Pancreas (tissue), 10 donors: ENCODE data around the gene PLCG1. TPM values are rescaled to one million over a fixed set of nuclear protein-coding genes. Genes with fewer than 3 reads are reported as not detected.
A peak's percentile ranks its signal among the peaks of the same experiment; 100 is the strongest.

ENCODE experiments used
- ATAC-seq, 4 donors: fragments of 200-7000 bp; cut with Tn5 transposase; one replicate each; pipeline versions ENCODE4 v1.8.0 to v1.9.1; 2020; ENCODE audit warnings: mild to moderate bottlenecking in 4 of 4, moderate library complexity in 4 of 4
- DNase-seq, 6 donors: peaks; one replicate each; pipeline ENCODE4 v3.0.0-alpha.2; 2020
- FAIRE-seq: peaks from 2 replicates; lab custom pipeline; 2012; peaks lifted over from hg19 to GRCh38; lab: Jason Lieb, UNC
- H3K27ac ChIP-seq, 4 donors: fragments of 200-600 bp; sonication (generic); 1 replicate in 3 of 4; 2 replicates in 1 of 4; pipeline versions ENCODE4 v1.5.0 to v1.8.0; 2020
- H3K27me3 ChIP-seq, 4 donors: fragments of 200-600 bp; one replicate each; pipeline ENCODE4 v1.8.0; 2021
- H3K36me3 ChIP-seq, 3 donors: fragments of 200-600 bp; sonication (generic) in 1 of 3; one replicate each; pipeline versions ENCODE4 v1.5.0 to v1.8.0; 2020 to 2021
- H3K4me1 ChIP-seq, 3 donors: fragments of 200-600 bp; one replicate each; pipeline ENCODE4 v1.8.0; 2021
- H3K4me3 ChIP-seq, 4 donors: fragments of 200-600 bp; sonication (generic) in 2 of 4; one replicate each; pipeline versions ENCODE4 v1.5.0 to v1.8.0; 2020 to 2021
- H3K9me3 ChIP-seq, 4 donors: fragments of 200-600 bp; one replicate each; pipeline ENCODE4 v1.8.0; 2021
- CTCF ChIP-seq, 4 donors: fragments of 200-600 bp; sonication (generic) in 3 of 4; IDR thresholded peaks; one replicate each; pipeline versions ENCODE4 v1.5.0 to v1.8.0; 2021; ENCODE audit warnings: antibody characterized with exemption in 4 of 4
- WGBS, 2 donors: extraction: QIAGEN DNeasy Blood & Tissue Kit; methylation state at CpG; one replicate each; pipeline ENCODE4 v1.1.7; 2013; 5-methylcytosine and 5-hydroxymethylcytosine counted together
- intact Hi-C, 3 donors: fragments of 100-400 bp; cut with DNase I; formaldehyde crosslinking; loops; one replicate each; pipeline versions ENCODE4 v1.11.1 to v1.14.2; 2022
- polyA plus RNA-seq, 2 donors: library from polyadenylated mRNA; stranded (reverse); fragments of 200-250 nt; gene quantifications; one replicate each; pipeline ENCODE4 v1.2.3, GENCODE V29; 2013
- total RNA-seq, 6 donors: library from RNA; stranded (reverse); fragmentation: NEBNext Ultra II Directional in 4 of 6; extraction: Animal tissue kit (Norgen Biotek cat#: 25700) in 4 of 6; gene quantifications; one replicate each; pipeline versions ENCODE4 v1.2.1 to v1.2.4, GENCODE V29; 2021 to 2023
- donor health status: healthy with polysubstance abuse.
- donor health status: DM: no; HTN: no; CAD: no; lungs with moderate emphysema.
- donor health status: DM: no; HTN: no; CAD: no.
- donor health status: control.
- donor health status: control.
- donor health status: Bipolar disorder and iron deficiency.
- donor health status: DM: yes; HTN: yes; CAD: no.
- donor health status: DM: no; HTN: no; CAD: no.
- donor health status: DM: no; HTN: no; CAD: no.
- donor health status: DM: yes; HTN: yes; CAD: no.

Gene PLCG1
- total and polyA plus RNA-seq, 8 donors: 9.9 to 41.7 (median 20.1) TPM

GRCh38 chr20:41166201-41167117 lies 29.1 kb downstream of the PLCG1 start:
- DNase-seq (peak in 1 of 6 donors; percentile 35), FAIRE-seq (no peak)
- no peak for TF ChIP-seq CTCF (IDR thresholded peaks at IDR 0.05)

GRCh38 chr20:41167118-41167470 lies 29.8 kb downstream of the PLCG1 start:
- 92 to 100% methylated on average over 3 of the region's 3 CpGs for WGBS, 2 donors
- ATAC-seq: no peak
- no peak for FAIRE-seq
- H3K4me1 ChIP-seq: no peaks in the 10 kb centered on the region
- no peak for DNase-seq
- no peak overlapping the region for H3K4me3 ChIP-seq
- no peaks in the 10 kb centered on the region for H3K9me3 ChIP-seq
- H3K27ac ChIP-seq: no peak overlapping the region
- peaks cover 0 to 62% (median 12%) of the 10 kb centered on the region in 3 donors for H3K36me3 ChIP-seq
- no peak for TF ChIP-seq CTCF (IDR thresholded peaks at IDR 0.05)
- intact Hi-C loops: no loop called here
- H3K27me3 ChIP-seq: no peaks in the 10 kb centered on the region

More at GRCh38 chr20:41166201-41167117, 29.1 kb downstream of the PLCG1 start:
- Histone ChIP-seq H3K36me3 (peaks cover 0 to 62% (median 12%) of the 10 kb centered on the region in 3 donors), H3K4me1 (no peaks in the 10 kb centered on the region), H3K27me3 (no peaks in the 10 kb centered on the region), H3K27ac (no peak overlapping the region), H3K4me3 (no peak overlapping the region), H3K9me3 (no peaks in the 10 kb centered on the region)
- ATAC-seq: no peak
- WGBS, 2 donors: 91 to 94% methylated on average over 27 of the region's 27 CpGs
- intact Hi-C loops: no loop called here

- intact Hi-C loops: no loop called here
- Histone ChIP-seq H3K27ac (no peak overlapping the region), H3K4me1 (peaks cover 0 to 2% (median 1%) of the 10 kb centered on the region in 3 donors), H3K9me3 (no peaks in the 10 kb centered on the region), H3K27me3 (no peaks in the 10 kb centered on the region), H3K4me3 (no peak overlapping the region), H3K36me3 (peaks cover 0 to 62% (median 12%) of the 10 kb centered on the region in 3 donors)
- FAIRE-seq: no peak
- ATAC-seq: no peak
- TF ChIP-seq CTCF (IDR thresholded peaks at IDR 0.05): no peak
- WGBS, 2 donors: 90 to 91% methylated on average over 11 of the region's 11 CpGs
- no peak for DNase-seq
Observed at GRCh38 chr20:41167481-41168253, 30.3 kb downstream of the PLCG1 start.

GRCh38 chr20:41168281-41169161 lies 31.2 kb downstream of the PLCG1 start:
- no peak for TF ChIP-seq CTCF (IDR thresholded peaks at IDR 0.05)
- peaks cover 0 to 5% (median 5%) of the 10 kb centered on the region in 3 donors for H3K4me1 ChIP-seq
- DNase-seq (peak in 1 of 6 donors; percentile 39), ATAC-seq (no peak), FAIRE-seq (no peak)
- WGBS, 2 donors: 93 to 97% methylated on average over 8 to 10 of the region's 10 CpGs
- H3K36me3 ChIP-seq: peaks cover 0 to 57% (median 12%) of the 10 kb centered on the region in 3 donors
- H3K4me3 ChIP-seq: no peak overlapping the region
- no peaks in the 10 kb centered on the region for H3K9me3 ChIP-seq
- H3K27ac ChIP-seq: no peak overlapping the region
- H3K27me3 ChIP-seq: no peaks in the 10 kb centered on the region
- intact Hi-C loops: no loop called here
